ENCODE measurements around the gene AQP7. TPM values are rescaled to one million over a fixed set of nuclear protein-coding genes. Genes with fewer than 3 reads are reported as not detected.
A peak's percentile ranks its signal among the peaks of the same experiment; 100 is the strongest.

AQP7 gene
- total and polyA plus RNA-seq, 2 donors (not counting 1 experiment from before 2014, with no cell fraction given) = 0.09 to 0.83 TPM

DNA sequence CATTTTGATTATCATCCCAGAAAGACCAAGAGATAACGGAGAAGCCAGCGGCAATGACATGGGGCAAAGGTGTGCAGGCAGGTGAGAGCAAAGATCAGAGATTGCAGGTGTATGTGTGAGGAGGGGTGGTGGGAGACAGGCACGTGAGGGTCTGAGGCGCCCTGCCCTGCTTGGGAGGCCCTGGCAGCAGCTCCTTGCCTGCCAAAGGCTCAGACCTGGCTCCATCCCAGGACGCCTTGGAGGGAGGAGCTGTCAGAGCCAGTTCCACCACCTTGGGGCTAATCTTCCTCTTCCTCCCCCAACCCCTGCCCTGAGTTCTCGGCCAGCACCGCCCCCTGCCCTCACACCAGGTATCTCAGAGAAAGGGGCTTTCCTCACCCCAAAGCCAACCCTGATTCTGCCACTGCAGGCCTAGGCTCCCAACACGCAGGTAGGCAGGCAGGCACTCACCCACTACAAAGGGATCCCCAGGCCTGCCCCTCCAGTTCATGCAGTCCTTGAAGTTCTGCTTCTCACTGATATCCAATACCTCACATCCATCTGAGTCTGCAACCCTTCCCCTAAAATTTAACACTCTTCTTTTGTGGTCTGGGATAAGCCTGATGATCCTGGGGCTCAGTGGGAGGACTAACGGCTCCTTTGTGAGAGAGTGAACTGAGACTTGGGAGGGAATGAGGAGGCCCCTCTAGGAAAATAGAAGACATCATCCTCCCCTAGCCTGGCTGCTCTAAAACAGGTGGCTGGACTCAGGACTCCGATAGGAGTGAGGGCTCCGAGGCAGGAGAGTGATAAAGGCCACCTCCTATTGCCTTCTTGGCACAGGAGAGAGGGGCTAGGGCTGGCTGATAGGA, 43.2 kb upstream of the AQP7 start:
- H4K20me1 ChIP-seq (ENCODE audit: control insufficient read depth, extremely low read depth, insufficient read depth, low read length) = no peaks in the 10 kb centered on the region
- no peak overlapping the region for H3K27ac ChIP-seq (ENCODE audit: insufficient read depth, low read length)
- H3K9me3 ChIP-seq (ENCODE audit: control insufficient read depth, insufficient read depth, low read depth, low read length) = no peaks in the 10 kb centered on the region
- no peak for DNase-seq (ENCODE audit: low read depth in 2 of 2)
- no peak overlapping the region for H2AFZ ChIP-seq (ENCODE audit: low read length)
- no peak for TF ChIP-seq EZH2 (IDR thresholded peaks at IDR 0.05; ENCODE audit: low read length, missing control alignments)
- TF ChIP-seq, protein P1, sequence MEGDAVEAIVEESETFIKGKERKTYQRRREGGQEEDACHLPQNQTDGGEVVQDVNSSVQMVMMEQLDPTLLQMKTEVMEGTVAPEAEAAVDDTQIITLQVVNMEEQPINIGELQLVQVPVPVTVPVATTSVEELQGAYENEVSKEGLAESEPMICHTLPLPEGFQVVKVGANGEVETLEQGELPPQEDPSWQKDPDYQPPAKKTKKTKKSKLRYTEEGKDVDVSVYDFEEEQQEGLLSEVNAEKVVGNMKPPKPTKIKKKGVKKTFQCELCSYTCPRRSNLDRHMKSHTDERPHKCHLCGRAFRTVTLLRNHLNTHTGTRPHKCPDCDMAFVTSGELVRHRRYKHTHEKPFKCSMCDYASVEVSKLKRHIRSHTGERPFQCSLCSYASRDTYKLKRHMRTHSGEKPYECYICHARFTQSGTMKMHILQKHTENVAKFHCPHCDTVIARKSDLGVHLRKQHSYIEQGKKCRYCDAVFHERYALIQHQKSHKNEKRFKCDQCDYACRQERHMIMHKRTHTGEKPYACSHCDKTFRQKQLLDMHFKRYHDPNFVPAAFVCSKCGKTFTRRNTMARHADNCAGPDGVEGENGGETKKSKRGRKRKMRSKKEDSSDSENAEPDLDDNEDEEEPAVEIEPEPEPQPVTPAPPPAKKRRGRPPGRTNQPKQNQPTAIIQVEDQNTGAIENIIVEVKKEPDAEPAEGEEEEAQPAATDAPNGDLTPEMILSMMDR (conservative IDR thresholded peaks at IDR 0.05 in 1 of 2, IDR thresholded peaks at IDR 0.05 in 1 of 2; ENCODE audit: low read depth in 1 of 2, low read length in 2 of 2) = no peak
- peaks cover 4% of the 10 kb centered on the region for H3K4me1 ChIP-seq (ENCODE audit: control insufficient read depth, extremely low read depth, insufficient read depth, low read length)
- H3K36me3 ChIP-seq (ENCODE audit: control insufficient read depth, insufficient read depth, low read length) = no peaks in the 10 kb centered on the region
- no peak overlapping the region for H3K9ac ChIP-seq (ENCODE audit: insufficient read depth, low read length)
- H3K4me3 ChIP-seq (replicated peaks in 1 of 4; ENCODE audit: control extremely low read depth in 1 of 4, insufficient read depth in 1 of 4, low read depth in 3 of 4, low read length in 4 of 4) = no peak overlapping the region
- peaks cover 2% of the 10 kb centered on the region for H3K27me3 ChIP-seq (ENCODE audit: control insufficient read depth, insufficient read depth, low read length)
- H3K79me2 ChIP-seq (ENCODE audit: control insufficient read depth, insufficient read depth, low read length) = no peaks in the 10 kb centered on the region
- no peak overlapping the region for H3K4me2 ChIP-seq (ENCODE audit: extremely low read depth, insufficient read depth, low read length)

DNA sequence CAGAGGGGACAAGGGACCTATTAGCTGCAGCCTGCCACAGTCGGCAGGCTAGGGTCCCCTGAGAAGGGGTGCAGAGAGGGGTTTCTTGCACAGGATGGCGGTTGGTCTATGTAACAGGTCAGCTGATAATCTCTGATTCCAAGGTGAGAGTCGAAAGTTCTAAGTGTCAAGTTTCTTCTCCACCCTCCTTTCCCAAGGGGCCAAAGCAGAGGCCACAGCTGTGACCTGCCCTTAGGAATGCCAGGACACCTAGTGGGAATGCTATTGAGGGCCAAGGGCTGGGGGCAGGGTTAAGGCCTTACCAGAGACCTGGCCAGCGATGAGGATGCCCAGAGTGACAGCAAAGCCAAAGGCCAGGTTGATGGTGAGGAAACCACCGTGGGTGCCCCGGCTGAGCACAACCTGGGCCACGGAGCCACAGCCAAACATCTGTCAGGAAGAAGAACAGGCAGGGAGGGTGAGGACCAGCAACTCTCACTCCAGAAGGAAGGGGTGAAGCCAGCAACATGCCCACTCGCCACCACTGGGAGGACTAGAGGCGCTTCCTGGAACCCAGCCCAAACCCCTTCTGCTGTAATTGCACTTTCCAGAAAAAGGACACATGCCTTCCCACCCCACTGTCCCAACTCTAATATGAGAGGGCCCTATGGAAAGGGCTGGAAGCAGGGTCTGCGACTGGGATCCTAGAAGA, 41.2 kb upstream of the AQP7 start:
- H3K4me2 ChIP-seq (ENCODE audit: extremely low read depth, insufficient read depth, low read length) = no peak overlapping the region
- H3K4me3 ChIP-seq (replicated peaks in 1 of 4; ENCODE audit: control extremely low read depth in 1 of 4, insufficient read depth in 1 of 4, low read depth in 3 of 4, low read length in 4 of 4) = no peak overlapping the region
- TF ChIP-seq, protein P1 (conservative IDR thresholded peaks at IDR 0.05 in 1 of 2, IDR thresholded peaks at IDR 0.05 in 1 of 2; ENCODE audit: low read depth in 1 of 2, low read length in 2 of 2) = no peak
- TF ChIP-seq EZH2 (IDR thresholded peaks at IDR 0.05; ENCODE audit: low read length, missing control alignments) = no peak
- no peak for DNase-seq (ENCODE audit: low read depth in 2 of 2)
- peaks cover 13% of the 10 kb centered on the region for H3K27me3 ChIP-seq (ENCODE audit: control insufficient read depth, insufficient read depth, low read length)
- no peak overlapping the region for H3K27ac ChIP-seq (ENCODE audit: insufficient read depth, low read length)
- H3K79me2 ChIP-seq (ENCODE audit: control insufficient read depth, insufficient read depth, low read length) = no peaks in the 10 kb centered on the region
- no peaks in the 10 kb centered on the region for H4K20me1 ChIP-seq (ENCODE audit: control insufficient read depth, extremely low read depth, insufficient read depth, low read length)
- H3K36me3 ChIP-seq (ENCODE audit: control insufficient read depth, insufficient read depth, low read length) = no peaks in the 10 kb centered on the region
- H3K4me1 ChIP-seq (ENCODE audit: control insufficient read depth, extremely low read depth, insufficient read depth, low read length) = peaks cover 4% of the 10 kb centered on the region
- H3K9ac ChIP-seq (ENCODE audit: insufficient read depth, low read length) = no peak overlapping the region
- H3K9me3 ChIP-seq (ENCODE audit: control insufficient read depth, insufficient read depth, low read depth, low read length) = no peaks in the 10 kb centered on the region
- no peak overlapping the region for H2AFZ ChIP-seq (ENCODE audit: low read length)

DNA sequence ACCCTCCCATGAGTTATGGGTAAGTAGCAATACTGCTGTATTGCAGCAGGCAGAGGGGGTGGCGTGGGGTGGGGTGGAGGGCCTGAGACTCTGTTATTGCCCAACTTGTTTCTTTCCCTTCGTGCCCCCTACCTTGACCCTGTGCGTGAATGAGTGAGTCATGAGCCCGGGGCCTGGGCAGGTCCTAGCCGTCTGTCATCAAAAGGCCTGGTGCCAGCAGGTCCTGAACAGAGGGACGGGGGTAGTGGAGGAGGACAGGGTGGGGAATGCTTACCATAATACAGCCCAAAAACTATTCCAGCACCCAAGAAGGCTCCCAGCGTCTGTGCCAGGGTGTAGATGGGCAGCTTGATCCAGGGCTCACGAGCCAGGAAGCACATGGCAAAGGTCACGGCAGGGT, 40.7 kb upstream of the AQP7 start:
- peak in 1 of 2 donors; percentile 65 for DNase-seq (ENCODE audit: low read depth in 2 of 2)
- Histone ChIP-seq H3K9ac (ENCODE audit: insufficient read depth, low read length) (no peak overlapping the region), H3K4me1 (ENCODE audit: control insufficient read depth, extremely low read depth, insufficient read depth, low read length) (peaks cover 4% of the 10 kb centered on the region), H3K36me3 (ENCODE audit: control insufficient read depth, insufficient read depth, low read length) (no peaks in the 10 kb centered on the region), H2AFZ (ENCODE audit: low read length) (no peak overlapping the region), H3K27ac (ENCODE audit: insufficient read depth, low read length) (no peak overlapping the region), H3K4me3 (replicated peaks in 1 of 4; ENCODE audit: control extremely low read depth in 1 of 4, insufficient read depth in 1 of 4, low read depth in 3 of 4, low read length in 4 of 4) (no peak overlapping the region), H3K4me2 (ENCODE audit: extremely low read depth, insufficient read depth, low read length) (no peak overlapping the region), H3K9me3 (ENCODE audit: control insufficient read depth, insufficient read depth, low read depth, low read length) (no peaks in the 10 kb centered on the region), H3K79me2 (ENCODE audit: control insufficient read depth, insufficient read depth, low read length) (no peaks in the 10 kb centered on the region), H4K20me1 (ENCODE audit: control insufficient read depth, extremely low read depth, insufficient read depth, low read length) (no peaks in the 10 kb centered on the region), H3K27me3 (ENCODE audit: control insufficient read depth, insufficient read depth, low read length) (peaks cover 11% of the 10 kb centered on the region)
- TF ChIP-seq, protein P1 (conservative IDR thresholded peaks at IDR 0.05 in 1 of 2, IDR thresholded peaks at IDR 0.05 in 1 of 2; ENCODE audit: low read depth in 1 of 2, low read length in 2 of 2) = no peak
- TF ChIP-seq EZH2 (IDR thresholded peaks at IDR 0.05; ENCODE audit: low read length, missing control alignments) = no peak
